ENCODE data around the gene LAMB3. TPM values are rescaled to one million over a fixed set of nuclear protein-coding genes. Genes with fewer than 3 reads are reported as not detected.

LAMB3 gene
- total RNA-seq, 1 experiment from 2014 or later, result 70.2 TPM

DNA sequence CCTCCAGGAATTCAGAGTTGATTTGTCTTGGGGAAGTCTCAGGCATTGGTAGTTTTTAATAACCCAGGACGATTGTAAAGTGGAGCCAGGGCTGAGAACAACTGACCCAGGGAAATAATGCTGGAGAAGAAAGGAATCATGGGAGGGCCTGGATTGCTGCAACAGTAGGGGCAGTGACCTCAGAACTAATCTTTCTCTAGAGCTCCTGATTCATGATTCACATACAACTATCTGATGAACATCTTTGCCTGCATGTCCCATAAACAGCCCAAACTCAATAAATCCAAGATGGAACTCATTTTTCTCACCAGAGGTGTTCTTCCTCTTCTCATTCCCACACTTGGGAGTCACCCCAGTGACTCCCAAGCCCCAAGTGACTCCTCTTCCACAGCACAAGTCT lies 14.9 kb upstream of the LAMB3 start:
- no peak overlapping the region for H3K27ac ChIP-seq (ENCODE audit: low read depth, low read length)
- ATAC-seq, result no peak
- intact Hi-C loops (cut with micrococcal nuclease), result no loop called here
- no peaks in the 10 kb centered on the region for H3K9me3 ChIP-seq (ENCODE audit: control insufficient read depth in 1 of 2, insufficient read depth in 1 of 2, low read depth in 1 of 2, low read length in 2 of 2)
- POLR2A ChIA-PET, result interaction anchor here (1.3 kb wide), 1 partner anchor 18 kb away, joined by 4 read pairs; no protein-coding TSS in a partner anchor
- H3K9ac ChIP-seq (ENCODE audit: low read length), result no peak overlapping the region
- H3K9me2 ChIP-seq (ENCODE audit: insufficient read depth), result no peaks in the 10 kb centered on the region
- no peaks in the 10 kb centered on the region for H4K20me1 ChIP-seq (ENCODE audit: insufficient read depth)
- CTCF ChIA-PET, result no interaction called here
- no peaks in the 10 kb centered on the region for H3K36me3 ChIP-seq (ENCODE audit: control insufficient read depth in 1 of 2, insufficient read depth in 2 of 2, low read length in 2 of 2)
- H3K79me2 ChIP-seq (ENCODE audit: insufficient read depth, low read length), result no peaks in the 10 kb centered on the region
- H2AFZ ChIP-seq (ENCODE audit: low read depth, low read length, poor library complexity, severe bottlenecking), result no peak overlapping the region
- H3K4me1 ChIP-seq (ENCODE audit: control insufficient read depth in 1 of 2, insufficient read depth in 2 of 2, low read length in 2 of 2), result peaks cover 0 to 7% of the 10 kb centered on the region in 2 experiments; a peak in 1 of 4 replicates
- no peak overlapping the region for H3K4me2 ChIP-seq (ENCODE audit: low read length)
- no peaks in the 10 kb centered on the region for H3K27me3 ChIP-seq (ENCODE audit: insufficient read depth, low read length)
- BruUV-seq (replicated peaks), result no TSS peak
- no peak overlapping the region for H3K4me3 ChIP-seq (replicated peaks in 1 of 2; ENCODE audit: low read depth in 1 of 2, low read length in 2 of 2)
- RAD21 ChIA-PET (ENCODE audit: low non-redundant PET in 1 of 2, low total read pairs in 2 of 2, uncharacterized antibody in 2 of 2, unreplicated experiment in 2 of 2), result no interaction called here
- DNase-seq (ENCODE audit: low read depth, low spot score), result no peak
- TF ChIP-seq, protein P1, sequence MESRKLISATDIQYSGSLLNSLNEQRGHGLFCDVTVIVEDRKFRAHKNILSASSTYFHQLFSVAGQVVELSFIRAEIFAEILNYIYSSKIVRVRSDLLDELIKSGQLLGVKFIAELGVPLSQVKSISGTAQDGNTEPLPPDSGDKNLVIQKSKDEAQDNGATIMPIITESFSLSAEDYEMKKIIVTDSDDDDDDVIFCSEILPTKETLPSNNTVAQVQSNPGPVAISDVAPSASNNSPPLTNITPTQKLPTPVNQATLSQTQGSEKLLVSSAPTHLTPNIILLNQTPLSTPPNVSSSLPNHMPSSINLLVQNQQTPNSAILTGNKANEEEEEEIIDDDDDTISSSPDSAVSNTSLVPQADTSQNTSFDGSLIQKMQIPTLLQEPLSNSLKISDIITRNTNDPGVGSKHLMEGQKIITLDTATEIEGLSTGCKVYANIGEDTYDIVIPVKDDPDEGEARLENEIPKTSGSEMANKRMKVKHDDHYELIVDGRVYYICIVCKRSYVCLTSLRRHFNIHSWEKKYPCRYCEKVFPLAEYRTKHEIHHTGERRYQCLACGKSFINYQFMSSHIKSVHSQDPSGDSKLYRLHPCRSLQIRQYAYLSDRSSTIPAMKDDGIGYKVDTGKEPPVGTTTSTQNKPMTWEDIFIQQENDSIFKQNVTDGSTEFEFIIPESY (IDR thresholded peaks at IDR 0.05; ENCODE audit: extremely low read depth, insufficient replicate concordance, low read length), result no peak
- TF ChIP-seq EZH2 (IDR thresholded peaks at IDR 0.05) (no peak), EZH2phosphoT487 (IDR thresholded peaks at IDR 0.05; ENCODE audit: borderline replicate concordance) (no peak), YY1 (IDR thresholded peaks at IDR 0.05; ENCODE audit: extremely low read depth, insufficient replicate concordance, low read depth, low read length) (no peak), POLR2A (IDR thresholded peaks at IDR 0.05; ENCODE audit: borderline replicate concordance, extremely low read depth, insufficient read depth, insufficient read length) (no peak), RAD21 (IDR thresholded peaks at IDR 0.05; ENCODE audit: low read depth) (no peak), ZNF274 (IDR thresholded peaks at IDR 0.05; ENCODE audit: low read depth, low read length) (no peak), CBX3 (IDR thresholded peaks at IDR 0.05; ENCODE audit: low read depth) (no peak), JUND (IDR thresholded peaks at IDR 0.05) (no peak)
- TF ChIP-seq, protein P2, sequence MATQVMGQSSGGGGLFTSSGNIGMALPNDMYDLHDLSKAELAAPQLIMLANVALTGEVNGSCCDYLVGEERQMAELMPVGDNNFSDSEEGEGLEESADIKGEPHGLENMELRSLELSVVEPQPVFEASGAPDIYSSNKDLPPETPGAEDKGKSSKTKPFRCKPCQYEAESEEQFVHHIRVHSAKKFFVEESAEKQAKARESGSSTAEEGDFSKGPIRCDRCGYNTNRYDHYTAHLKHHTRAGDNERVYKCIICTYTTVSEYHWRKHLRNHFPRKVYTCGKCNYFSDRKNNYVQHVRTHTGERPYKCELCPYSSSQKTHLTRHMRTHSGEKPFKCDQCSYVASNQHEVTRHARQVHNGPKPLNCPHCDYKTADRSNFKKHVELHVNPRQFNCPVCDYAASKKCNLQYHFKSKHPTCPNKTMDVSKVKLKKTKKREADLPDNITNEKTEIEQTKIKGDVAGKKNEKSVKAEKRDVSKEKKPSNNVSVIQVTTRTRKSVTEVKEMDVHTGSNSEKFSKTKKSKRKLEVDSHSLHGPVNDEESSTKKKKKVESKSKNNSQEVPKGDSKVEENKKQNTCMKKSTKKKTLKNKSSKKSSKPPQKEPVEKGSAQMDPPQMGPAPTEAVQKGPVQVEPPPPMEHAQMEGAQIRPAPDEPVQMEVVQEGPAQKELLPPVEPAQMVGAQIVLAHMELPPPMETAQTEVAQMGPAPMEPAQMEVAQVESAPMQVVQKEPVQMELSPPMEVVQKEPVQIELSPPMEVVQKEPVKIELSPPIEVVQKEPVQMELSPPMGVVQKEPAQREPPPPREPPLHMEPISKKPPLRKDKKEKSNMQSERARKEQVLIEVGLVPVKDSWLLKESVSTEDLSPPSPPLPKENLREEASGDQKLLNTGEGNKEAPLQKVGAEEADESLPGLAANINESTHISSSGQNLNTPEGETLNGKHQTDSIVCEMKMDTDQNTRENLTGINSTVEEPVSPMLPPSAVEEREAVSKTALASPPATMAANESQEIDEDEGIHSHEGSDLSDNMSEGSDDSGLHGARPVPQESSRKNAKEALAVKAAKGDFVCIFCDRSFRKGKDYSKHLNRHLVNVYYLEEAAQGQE (IDR thresholded peaks at IDR 0.05; ENCODE audit: low read depth), result no peak
